Measurements from ENCODE around the gene CCNF. TPM values are rescaled to one million over a fixed set of nuclear protein-coding genes. Genes with fewer than 3 reads are reported as not detected.

CCNF gene
- total and polyA plus RNA-seq, 10 of the 15 experiments (the other 5 are each of a cell fraction or from before 2014, with no cell fraction given), result 4.0 to 63.2 (median 27.5) TPM

- H3K4me1 ChIP-seq (ENCODE audit: control insufficient read depth, insufficient read depth, low read length), result peaks cover 6% of the 10 kb centered on the region
- no peaks in the 10 kb centered on the region for H3K27me3 ChIP-seq (replicated peaks in 1 of 2; ENCODE audit: control insufficient read depth in 2 of 2, insufficient read depth in 2 of 2, low read length in 1 of 2)
- intact Hi-C loops (cut with micrococcal nuclease; ENCODE audit: unreplicated experiment) (no loop called here), in situ Hi-C loops (cut with MboI) (no loop called here)
- peak overlapping the region; percentile 82 for H3K27ac ChIP-seq (ENCODE audit: control insufficient read depth, insufficient read depth)
- FAIRE-seq (peak; percentile 27), ATAC-seq (peak; percentile 35), DNase-seq (ENCODE audit: low read depth, low spot score) (no peak)
- ChIA-PET SMC1A (ENCODE audit: uncharacterized antibody, unreplicated experiment) (interaction anchor here (0.8 kb wide), 1 partner anchor 60 kb away, joined by 3 read pairs; no protein-coding TSS in a partner anchor), CTCF (interaction anchor here (0.9 to 4.2 kb wide), 6 partner anchors 11 to 176 kb away, joined by 3 to 20 read pairs (median 5); partner anchors contain the start of gene ECI1), RAD21 (ENCODE audit: unreplicated experiment) (interaction anchor here (2.5 kb wide), 1 partner anchor 46 kb away, joined by 8 read pairs; the partner anchor contains the start of gene TBC1D24), POLR2A (interaction anchor here (0.9 to 2.3 kb wide), 4 partner anchors 14 to 177 kb away, joined by 3 to 9 read pairs (median 3); partner anchors contain the start of gene ECI1)
- H3K9me3 ChIP-seq (replicated peaks; ENCODE audit: control insufficient read depth, insufficient read depth, low read length), result no peaks in the 10 kb centered on the region
- H3K4me3 ChIP-seq, result peak overlapping the region; percentile 84
- H2AFZ ChIP-seq (ENCODE audit: control insufficient read depth, low read depth, low read length), result peak overlapping the region; percentile 99
- peaks cover 28% of the 10 kb centered on the region for H3K79me2 ChIP-seq (ENCODE audit: control insufficient read depth, insufficient read depth, low read length)
- H3K9ac ChIP-seq (ENCODE audit: control insufficient read depth, insufficient read depth, low read length), result peak overlapping the region; percentile 70
- TF ChIP-seq POLR2A (IDR thresholded peaks at IDR 0.05; ENCODE audit: low read depth, low read length), result peak; percentile 9; the same call in 1 of the 2 replicates
- no peak for TF ChIP-seq KAT2A (conservative IDR thresholded peaks at IDR 0.05; ENCODE audit: control insufficient read depth, low read depth, low read length)
- TF ChIP-seq ZZZ3 (IDR thresholded peaks at IDR 0.05; ENCODE audit: control insufficient read depth, insufficient read length, low read depth), result no peak
- peak; percentile 3; the same call in 1 of the 2 replicates for TF ChIP-seq SMC3 (IDR thresholded peaks at IDR 0.05; ENCODE audit: borderline replicate concordance, low read length)
- TF ChIP-seq KLF5 (IDR thresholded peaks at IDR 0.05; ENCODE audit: partially characterized antibody), result no peak
- peak; percentile 26 to 31 (median 28); a peak in 5 of 6 replicates for TF ChIP-seq CTCF (IDR thresholded peaks at IDR 0.05 in 2 of 3, conservative IDR thresholded peaks at IDR 0.05 in 1 of 3; ENCODE audit: control insufficient read depth in 2 of 3, extremely low read depth in 1 of 3, insufficient read depth in 1 of 3, low read depth in 3 of 3, low read length in 3 of 3)
- TF ChIP-seq SIN3A (IDR thresholded peaks at IDR 0.05; ENCODE audit: low read depth, low read length), result no peak
- peak overlapping the region; percentile 62 for H3K4me2 ChIP-seq (ENCODE audit: control insufficient read depth, insufficient read depth)
- TSS peak; percentile 94 for BruUV-seq (replicated peaks)
- H3K36me3 ChIP-seq (ENCODE audit: control insufficient read depth in 2 of 2, insufficient read depth in 2 of 2, low read length in 1 of 2), result peaks cover 10 to 11% of the 10 kb centered on the region in 2 experiments; a peak in 3 of 4 replicates
- H4K20me1 ChIP-seq (ENCODE audit: control insufficient read depth, insufficient read depth), result no peaks in the 10 kb centered on the region
- 40% methylated on average over 28 of the region's 28 CpGs for WGBS (ENCODE audit: insufficient coverage, insufficient replicate concordance, low lambda C conversion rate, missing lambda C conversion rate)
These were observed 1.0 kb upstream of the CCNF start for GRCh38 chr16:2428051-2428783.
